NOMO-1 (cell line): ENCODE results near the gene CNOT11.

Source experiments
- DNase-seq, 2 experiments: peaks; one replicate each; lab custom pipeline; 2025; ENCODE audit not compliant: unreplicated experiment in 2 of 2; lab: John Stamatoyannopoulos, UW

Gene CNOT11

GRCh38 chr2:101274142-101274541 lies 21.5 kb downstream of the CNOT11 start:
- DNase-seq: no peak

GRCh38 chr2:101277111-101277510 lies 24.4 kb downstream of the CNOT11 start:
- DNase-seq: no peak

GRCh38 chr2:101278925-101279324 lies 26.2 kb downstream of the CNOT11 start:
- no peak for DNase-seq

GRCh38 chr2:101281482-101281881 lies 28.8 kb downstream of the CNOT11 start:
- DNase-seq: no peak

GRCh38 chr2:101282980-101283379 lies 30.3 kb downstream of the CNOT11 start:
- no peak for DNase-seq

- no peak for DNase-seq
Observed at GRCh38 chr2:101286684-101287083, 34.0 kb downstream of the CNOT11 start.

- DNase-seq: no peak
Observed at GRCh38 chr2:101287303-101287702, 34.6 kb downstream of the CNOT11 start.

- no peak for DNase-seq
Observed at GRCh38 chr2:101290711-101291110, 38.0 kb downstream of the CNOT11 start.

GRCh38 chr2:101291973-101292372 lies 39.3 kb downstream of the CNOT11 start:
- DNase-seq: no peak

GRCh38 chr2:101293544-101293943 lies 40.9 kb downstream of the CNOT11 start:
- DNase-seq: no peak

GRCh38 chr2:101294861-101295260 lies 42.2 kb downstream of the CNOT11 start:
- no peak for DNase-seq

GRCh38 chr2:101295895-101296294 lies 43.2 kb downstream of the CNOT11 start:
- no peak for DNase-seq

- DNase-seq: no peak
Observed at GRCh38 chr2:101296371-101296770, 43.7 kb downstream of the CNOT11 start.

- no peak for DNase-seq
Observed at GRCh38 chr2:101297383-101297782, 44.7 kb downstream of the CNOT11 start.

GRCh38 chr2:101299604-101300003 lies 46.9 kb downstream of the CNOT11 start:
- no peak for DNase-seq

GRCh38 chr2:101300164-101300563 lies 47.5 kb downstream of the CNOT11 start:
- DNase-seq: no peak

GRCh38 chr2:101300836-101301235 lies 48.1 kb downstream of the CNOT11 start:
- DNase-seq: no peak

- no peak for DNase-seq
Observed at GRCh38 chr2:101302016-101302415, 49.3 kb downstream of the CNOT11 start.

- DNase-seq: no peak
Observed at GRCh38 chr2:101303688-101304087, 51.0 kb downstream of the CNOT11 start.

- DNase-seq: no peak
Observed at GRCh38 chr2:101305035-101305434, 52.3 kb downstream of the CNOT11 start.

- DNase-seq: no peak
Observed at GRCh38 chr2:101305492-101306078, 52.9 kb downstream of the CNOT11 start.

- no peak for DNase-seq
Observed at GRCh38 chr2:101306410-101306809, 53.7 kb downstream of the CNOT11 start.

- no peak for DNase-seq
Observed at GRCh38 chr2:101307503-101307902, 54.8 kb downstream of the CNOT11 start.
